Mesodermal cell (in vitro differentiated cells): ENCODE results near the gene APOL3.
"Not testable (repeated sequence)": the region's sequence is repeated elsewhere in the genome, so short reads cannot be mapped to it uniquely, and the experiment has no call there.

Experiments used
- H3K27ac ChIP-seq: 2 replicates; pipeline ENCODE4 v1.7.0; 2013; ENCODE audit warnings: mild to moderate bottlenecking, low read depth, low read length, moderate library complexity; ENCODE audit not compliant: severe bottlenecking
- H3K36me3 ChIP-seq: 2 replicates; pipeline ENCODE4 v1.7.1; 2013; ENCODE audit warnings: mild to moderate bottlenecking, low read length, moderate library complexity; ENCODE audit not compliant: control insufficient read depth, insufficient read depth
- H3K4me1 ChIP-seq: one replicate; pipeline ENCODE4 v1.7.1; 2013; ENCODE audit warnings: mild to moderate bottlenecking, low read length; ENCODE audit not compliant: insufficient read depth, control insufficient read depth, poor library complexity, severe bottlenecking
- H3K4me3 ChIP-seq: 2 replicates; pipeline ENCODE4 v1.7.0; 2013; ENCODE audit warnings: low read length, control low read depth, mild to moderate bottlenecking; ENCODE audit not compliant: insufficient read depth, poor library complexity, severe bottlenecking; ENCODE audit errors: extremely low read depth
- H3K9me3 ChIP-seq: 2 replicates; pipeline ENCODE4 v1.7.1; 2013; ENCODE audit warnings: mild to moderate bottlenecking, low read length, moderate library complexity; ENCODE audit not compliant: control insufficient read depth
- WGBS, 2 experiments: methylation state at CpG; one replicate each; pipeline ENCODE4 v1.1.5; 2013; ENCODE audit warnings: missing lambda C conversion rate in 2 of 2; ENCODE audit not compliant: insufficient coverage in 2 of 2; 5-methylcytosine and 5-hydroxymethylcytosine counted together

Gene APOL3

DNA sequence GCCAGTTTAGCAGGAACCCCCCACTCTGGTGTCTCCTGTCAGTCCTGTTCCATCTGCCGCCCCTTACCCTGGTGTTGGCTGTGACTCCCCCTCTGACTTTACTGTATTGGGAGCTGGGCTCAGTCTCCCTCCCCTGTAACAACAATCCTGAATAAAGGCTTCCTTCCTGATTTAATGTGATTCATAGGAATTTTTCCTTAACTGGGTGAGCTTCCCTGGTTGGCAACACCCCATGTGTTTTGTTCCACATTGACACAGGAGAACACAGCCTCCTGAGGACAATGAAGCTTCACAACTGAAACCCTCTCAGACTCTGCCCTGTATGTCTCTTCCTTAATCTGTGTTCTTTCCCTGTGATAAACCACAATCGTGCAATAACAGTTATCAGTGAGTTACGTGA, 32.6 kb upstream of the APOL3 start:
- Histone ChIP-seq H3K4me3 (no peak overlapping the region), H3K9me3 (no peaks in the 10 kb centered on the region), H3K27ac (no peak overlapping the region), H3K4me1 (peaks cover 23% of the 10 kb centered on the region), H3K36me3 (no peaks in the 10 kb centered on the region)
- WGBS, 2 experiments = 91 to 94% methylated on average over 3 of the region's 3 CpGs

DNA sequence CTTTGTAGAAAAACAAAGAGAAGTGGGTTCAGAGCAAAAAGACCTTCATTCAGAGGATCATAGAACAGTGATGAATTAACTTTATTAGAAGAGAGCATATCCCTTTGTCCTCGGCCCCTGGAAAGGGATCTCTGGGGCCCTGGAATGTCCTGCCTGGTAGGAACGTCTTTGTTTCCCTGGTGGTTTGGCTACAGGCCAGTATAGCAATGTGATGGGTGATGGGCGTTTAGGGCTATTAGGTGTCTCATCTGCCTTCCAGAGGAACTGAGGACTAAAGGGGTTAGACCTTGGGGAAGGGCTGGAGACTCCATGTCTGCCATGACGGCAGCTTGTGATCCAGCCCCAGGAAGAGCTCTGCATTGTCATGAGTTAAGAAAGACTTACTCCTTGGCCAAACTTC, 32.0 kb upstream of the APOL3 start:
- Histone ChIP-seq H3K36me3 (no peaks in the 10 kb centered on the region), H3K9me3 (no peaks in the 10 kb centered on the region), H3K27ac (no peak overlapping the region), H3K4me1 (peaks cover 19% of the 10 kb centered on the region), H3K4me3 (no peak overlapping the region)
- 83 to 90% methylated on average over 3 to 4 of the region's 4 CpGs for WGBS, 2 experiments

DNA sequence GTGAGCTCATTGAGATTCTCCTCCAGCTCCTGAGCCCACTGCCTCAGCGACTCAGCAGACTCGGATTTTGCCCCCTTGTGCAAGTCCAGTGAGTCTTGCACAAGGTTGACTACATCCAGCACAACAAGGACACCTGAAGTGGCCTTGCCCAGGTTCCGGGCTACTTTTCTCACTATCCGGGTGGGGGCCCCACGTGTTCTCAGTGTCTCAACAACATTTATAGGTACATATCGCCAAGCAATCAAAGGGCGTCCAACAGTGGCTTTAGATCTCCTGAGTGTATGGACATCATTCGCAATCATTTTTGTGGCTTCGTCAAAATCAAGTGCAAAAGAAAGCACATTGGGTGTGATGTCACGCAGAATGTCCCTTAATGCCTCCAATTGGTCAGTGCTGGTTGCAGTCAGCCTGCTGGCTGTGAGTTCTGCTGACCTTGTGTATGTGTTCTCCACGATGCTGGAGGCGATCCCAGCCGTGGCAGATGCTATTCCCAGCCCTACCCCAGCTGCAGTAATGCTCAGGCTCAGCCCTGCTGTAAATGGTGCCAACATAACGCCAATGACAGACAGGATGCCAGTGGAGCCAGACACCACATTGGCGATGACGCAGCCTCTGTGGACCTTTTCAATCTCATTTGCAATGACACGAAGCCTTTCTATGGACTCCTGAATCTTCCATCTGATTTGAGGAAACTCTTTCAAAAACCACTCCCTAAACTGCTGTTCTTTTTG, 30.7 kb upstream of the APOL3 start:
- Histone ChIP-seq H3K27ac (no peak overlapping the region), H3K9me3 (no peaks in the 10 kb centered on the region), H3K4me3 (no peak overlapping the region), H3K36me3 (no peaks in the 10 kb centered on the region), H3K4me1 (peaks cover 6% of the 10 kb centered on the region)
- 82 to 86% methylated on average over 16 to 17 of the region's 17 CpGs for WGBS, 2 experiments

DNA sequence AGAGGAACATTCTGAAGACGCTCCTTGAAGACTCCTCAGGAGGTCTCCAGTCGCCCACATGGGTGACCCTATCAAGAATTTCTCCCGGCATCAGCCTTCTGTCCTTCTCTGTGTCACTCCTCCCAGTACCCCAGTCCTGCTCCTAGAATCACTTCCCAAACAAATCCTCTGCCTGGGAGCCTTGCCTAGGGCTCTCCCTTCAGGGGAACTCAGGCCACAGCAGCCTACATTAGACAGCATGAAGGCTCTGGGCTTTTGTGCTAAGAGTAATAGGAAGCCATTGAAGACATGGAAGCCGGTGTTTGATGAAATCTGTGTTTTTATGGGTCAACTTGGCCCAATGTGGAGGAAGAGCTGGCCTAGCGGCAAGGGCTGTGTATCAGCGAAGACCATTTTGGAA, 27.3 kb upstream of the APOL3 start:
- not testable (repeated sequence) for H3K4me1 ChIP-seq, H3K27ac ChIP-seq, H3K36me3 ChIP-seq, H3K4me3 ChIP-seq, H3K9me3 ChIP-seq
- 95% methylated on average over 3 of the region's 6 CpGs; no CpG with 5 or more reads in 1 of the 2 experiments for WGBS, 2 experiments

DNA sequence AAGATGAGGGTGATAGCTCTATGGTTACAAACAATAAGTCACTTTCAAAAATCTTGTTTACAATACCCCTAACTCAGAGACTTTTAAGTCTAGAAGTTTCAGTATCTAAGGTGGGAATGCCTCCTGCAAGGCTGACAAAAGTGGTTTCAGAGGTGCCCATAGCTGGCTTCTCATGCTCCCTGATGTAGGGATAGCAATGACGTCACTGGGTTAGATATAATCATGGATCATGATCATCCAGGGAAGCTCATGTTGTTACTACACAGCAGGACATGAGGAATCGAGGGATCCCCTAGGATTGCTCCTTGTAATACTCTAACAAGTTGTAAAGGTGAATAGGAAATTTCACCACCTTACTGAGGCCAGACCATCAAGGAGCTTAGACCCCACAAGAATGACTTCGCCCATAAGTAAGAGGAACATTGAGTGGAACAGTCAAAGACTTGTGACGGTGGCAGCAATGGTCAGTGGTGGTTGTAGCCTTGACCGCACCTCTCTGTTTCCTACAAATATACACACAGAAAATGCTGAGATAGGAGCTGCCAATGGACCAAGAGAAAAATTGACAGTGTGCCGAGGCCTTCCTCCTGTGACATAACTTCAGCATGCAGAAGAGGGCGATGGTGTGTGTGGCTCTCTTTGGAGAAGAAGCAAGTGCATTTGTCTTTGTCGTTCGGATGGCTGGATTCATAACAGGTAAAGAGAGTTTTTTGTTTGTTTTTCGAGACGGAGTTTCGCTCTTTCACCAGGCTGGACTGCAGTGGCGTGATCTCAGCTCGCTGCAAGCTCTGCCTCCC, 25.5 kb upstream of the APOL3 start:
- Histone ChIP-seq H3K4me3 (no peak overlapping the region), H3K9me3 (no peaks in the 10 kb centered on the region), H3K27ac (no peak overlapping the region), H3K36me3 (no peaks in the 10 kb centered on the region), H3K4me1 (no peaks in the 10 kb centered on the region)
- WGBS, 2 experiments = 92 to 95% methylated on average over 10 of the region's 14 CpGs

DNA sequence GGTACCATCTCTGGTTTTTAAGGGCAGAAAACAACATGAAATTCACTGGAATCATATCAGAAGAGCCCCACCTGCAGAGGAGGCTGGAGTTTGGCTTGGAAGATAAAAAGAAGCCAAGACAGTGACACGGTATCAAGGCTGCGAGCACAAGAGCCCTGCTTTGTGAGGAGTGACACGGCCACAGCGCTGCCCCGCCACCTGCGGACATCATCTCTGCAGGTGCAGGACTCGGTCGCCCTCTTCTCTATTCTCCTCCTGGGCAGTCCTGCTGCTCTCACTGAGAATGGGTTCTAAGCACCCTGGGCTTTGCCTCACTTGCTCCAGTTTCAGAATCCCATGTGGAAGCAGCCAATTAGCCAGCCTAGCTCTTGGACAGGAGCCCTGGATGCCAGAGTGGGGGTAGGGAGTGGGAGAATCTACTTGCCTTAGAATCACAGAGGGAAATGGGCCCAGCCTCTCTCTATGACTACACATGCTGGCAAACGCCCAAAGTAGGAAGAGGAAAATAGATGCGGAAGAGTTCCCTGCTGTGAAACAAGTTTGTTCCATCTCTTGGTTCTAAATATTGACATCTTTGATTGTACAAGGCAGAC, 24.0 kb upstream of the APOL3 start:
- H3K27ac ChIP-seq = no peak overlapping the region

DNA sequence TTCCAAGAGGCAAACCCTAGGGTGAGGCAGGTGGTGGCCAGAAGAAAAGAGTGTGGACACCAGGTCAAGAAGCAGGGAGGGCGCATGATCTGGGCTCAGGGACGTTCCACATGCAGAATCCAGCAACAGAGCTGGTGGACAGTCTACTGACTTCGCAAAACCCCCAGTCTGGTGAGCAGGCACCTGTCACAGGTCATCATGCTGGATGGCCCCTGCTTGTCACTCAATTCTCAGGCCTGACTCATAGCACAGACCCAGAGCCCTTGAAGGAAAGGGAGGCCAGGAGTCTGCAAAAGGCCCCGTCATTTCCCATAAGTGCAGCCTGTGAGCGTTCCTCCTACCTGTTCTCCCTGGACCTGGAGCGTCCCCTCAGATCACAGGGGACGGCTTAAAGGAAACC, 22.9 kb upstream of the APOL3 start:
- no peaks in the 10 kb centered on the region for H3K36me3 ChIP-seq
- H3K4me1 ChIP-seq = no peaks in the 10 kb centered on the region
- no peak overlapping the region for H3K27ac ChIP-seq
- no peaks in the 10 kb centered on the region for H3K9me3 ChIP-seq
- 90 to 92% methylated on average over 4 to 6 of the region's 7 CpGs for WGBS, 2 experiments
- H3K4me3 ChIP-seq = no peak overlapping the region

More for the DNA sequence above, 24.0 kb upstream of the APOL3 start:
- H3K36me3 ChIP-seq = no peaks in the 10 kb centered on the region
- no peaks in the 10 kb centered on the region for H3K4me1 ChIP-seq
- no peaks in the 10 kb centered on the region for H3K9me3 ChIP-seq
- WGBS, 2 experiments = 87 to 89% methylated on average over 7 to 8 of the region's 10 CpGs
- no peak overlapping the region for H3K4me3 ChIP-seq

DNA sequence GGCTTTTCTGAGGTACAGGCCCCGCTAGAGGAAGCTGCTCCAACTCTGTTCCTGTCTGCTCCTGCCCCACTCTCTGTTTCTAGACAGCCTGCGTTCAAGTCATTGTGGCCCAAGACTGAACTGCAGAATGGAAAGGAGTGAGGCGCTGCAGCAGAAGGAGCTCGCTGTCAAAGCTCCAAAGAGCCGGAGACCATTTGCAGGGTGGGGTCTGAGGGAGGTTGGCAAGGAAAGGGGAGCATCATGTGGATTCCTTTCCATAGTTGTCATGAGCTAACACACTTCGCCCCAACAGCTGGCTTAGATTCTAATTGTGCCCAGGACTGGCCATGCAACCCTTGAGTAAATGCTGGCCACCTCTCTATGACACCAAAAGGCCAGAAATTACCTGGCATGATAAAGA, 22.3 kb upstream of the APOL3 start:
- Histone ChIP-seq H3K4me3 (no peak overlapping the region), H3K9me3 (no peaks in the 10 kb centered on the region), H3K36me3 (no peaks in the 10 kb centered on the region), H3K4me1 (no peaks in the 10 kb centered on the region), H3K27ac (no peak overlapping the region)
- 91 to 97% methylated on average over 6 of the region's 6 CpGs for WGBS, 2 experiments

DNA sequence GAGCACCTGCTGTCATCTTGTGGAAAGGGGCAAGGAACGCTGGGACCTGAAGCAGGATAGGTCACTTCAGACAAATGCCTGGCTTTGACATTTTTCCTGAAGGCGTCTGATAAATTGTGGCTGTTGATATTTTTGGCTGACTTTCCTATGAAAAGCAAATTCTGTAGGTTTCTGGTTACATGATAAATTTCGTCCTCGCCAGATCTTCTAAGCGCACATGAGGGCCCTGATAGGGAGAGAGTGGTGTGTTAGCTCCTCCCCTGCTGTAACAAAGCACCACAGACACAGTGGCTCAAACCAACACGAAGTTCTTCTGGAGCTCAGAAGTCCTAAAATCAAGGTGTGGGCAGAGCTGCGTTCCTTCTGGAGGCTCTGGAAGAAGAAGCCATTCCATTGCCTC, 21.5 kb upstream of the APOL3 start:
- 84 to 85% methylated on average over 6 to 7 of the region's 7 CpGs for WGBS, 2 experiments
- Histone ChIP-seq H3K4me3 (no peak overlapping the region), H3K27ac (no peak overlapping the region), H3K4me1 (no peaks in the 10 kb centered on the region), H3K36me3 (no peaks in the 10 kb centered on the region), H3K9me3 (no peaks in the 10 kb centered on the region)

DNA sequence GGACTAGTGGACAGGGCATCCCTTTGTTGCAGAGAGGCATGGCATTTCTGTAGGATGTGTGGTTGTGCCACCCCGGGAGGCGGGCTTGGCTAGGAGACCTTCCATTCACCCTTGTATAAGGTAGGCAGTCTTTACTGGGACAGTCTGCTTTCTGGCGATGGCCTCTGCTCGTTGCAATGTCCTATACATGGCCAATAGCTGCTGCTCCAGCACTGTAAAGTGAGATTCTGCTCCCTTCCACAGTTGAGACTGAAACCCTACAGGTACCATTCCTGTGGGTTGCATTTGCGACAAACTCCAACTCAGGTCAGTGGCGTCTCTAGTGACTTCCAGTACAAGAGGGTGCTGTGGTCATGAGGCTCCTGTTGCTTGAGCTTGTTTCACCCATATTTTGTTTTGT, 20.4 kb upstream of the APOL3 start:
- no peaks in the 10 kb centered on the region for H3K4me1 ChIP-seq
- 95 to 100% methylated on average over 1 to 2 of the region's 6 CpGs for WGBS, 2 experiments
- no peak overlapping the region for H3K4me3 ChIP-seq
- no peaks in the 10 kb centered on the region for H3K9me3 ChIP-seq
- no peaks in the 10 kb centered on the region for H3K36me3 ChIP-seq
- no peak overlapping the region for H3K27ac ChIP-seq
